Hindlimb muscle (tissue), 1 donor: ENCODE data around the gene JTB. TPM values are rescaled to one million over a fixed set of nuclear protein-coding genes. Genes with fewer than 3 reads are reported as not detected.

Experiments
- DNase-seq: peaks from one replicate; pipeline ENCODE4 v3.0.0-alpha.2; 2013
- polyA plus RNA-seq: library from polyadenylated mRNA; unstranded; fragments of 120-200 nt; gene quantifications from one replicate; pipeline ENCODE4 v1.2.1, GENCODE V29; 2013; ENCODE audit not compliant: insufficient read length

The JTB gene
- polyA plus RNA-seq, 1 donor, result 72.1 TPM

DNA sequence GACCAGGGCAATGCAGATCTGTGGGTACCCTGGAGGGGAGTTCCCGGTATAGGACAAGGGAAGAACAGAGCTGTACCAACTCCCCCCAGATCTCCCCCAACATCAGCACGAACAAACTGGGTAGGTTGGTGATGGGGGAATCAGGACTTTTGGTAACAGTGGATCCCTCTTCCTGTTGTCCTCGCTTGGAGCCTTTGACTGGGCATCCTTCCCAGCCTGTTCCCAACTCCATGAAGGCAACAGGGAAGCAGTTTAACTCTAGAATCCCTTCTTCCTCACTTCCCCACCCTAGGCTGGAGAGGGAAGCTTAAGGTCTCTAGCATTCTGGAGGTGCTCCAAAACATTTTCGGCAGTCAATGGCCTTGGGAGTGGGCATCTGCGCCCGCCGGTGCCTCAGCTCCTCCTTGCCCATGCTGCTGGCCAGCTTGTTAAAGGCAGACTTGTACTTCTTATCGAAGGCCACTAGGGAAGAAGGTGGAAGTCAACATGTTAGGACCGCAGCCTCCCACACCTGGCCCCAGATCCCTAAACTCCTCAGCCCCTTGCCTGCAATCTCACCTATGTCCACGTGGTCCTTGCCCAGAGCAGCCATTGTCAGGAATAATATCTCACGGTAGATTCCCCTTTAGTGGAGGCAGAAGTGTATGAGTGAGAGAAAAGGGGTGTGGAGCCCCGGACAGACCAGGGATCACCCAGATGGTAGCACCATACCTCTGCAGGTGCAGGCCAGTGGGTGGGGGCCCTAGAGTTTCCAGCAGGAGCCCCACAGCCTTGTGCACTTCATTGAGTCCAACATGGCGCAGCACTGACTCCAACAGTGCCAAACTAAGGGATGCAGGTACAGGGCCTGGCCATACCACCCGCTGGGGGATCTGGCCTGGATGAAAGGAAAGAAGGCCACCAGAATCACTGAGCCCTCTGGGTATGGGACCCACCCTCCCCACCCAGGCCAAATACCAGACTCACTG, 47.2 kb downstream of the JTB start:
- no peak for DNase-seq

DNA sequence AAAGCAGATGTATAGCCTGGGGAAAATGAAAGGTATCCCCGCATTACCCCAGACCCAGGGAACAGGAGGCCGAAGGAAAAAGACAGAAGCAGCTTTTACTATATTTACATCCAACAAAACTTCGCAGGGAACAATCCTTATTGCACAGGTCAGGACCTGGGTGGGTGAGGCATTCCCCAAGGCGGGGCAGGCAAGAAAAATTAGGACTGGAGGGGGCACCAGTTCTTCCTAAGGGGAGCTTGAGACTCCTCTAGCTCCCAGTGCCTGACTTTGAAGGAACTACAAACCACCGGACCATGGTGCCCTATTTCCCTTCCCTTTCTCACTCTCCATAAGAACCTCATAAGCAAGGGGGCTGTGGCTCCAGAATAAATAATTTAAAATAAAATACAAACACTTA, 48.0 kb downstream of the JTB start:
- DNase-seq, result no peak

DNA sequence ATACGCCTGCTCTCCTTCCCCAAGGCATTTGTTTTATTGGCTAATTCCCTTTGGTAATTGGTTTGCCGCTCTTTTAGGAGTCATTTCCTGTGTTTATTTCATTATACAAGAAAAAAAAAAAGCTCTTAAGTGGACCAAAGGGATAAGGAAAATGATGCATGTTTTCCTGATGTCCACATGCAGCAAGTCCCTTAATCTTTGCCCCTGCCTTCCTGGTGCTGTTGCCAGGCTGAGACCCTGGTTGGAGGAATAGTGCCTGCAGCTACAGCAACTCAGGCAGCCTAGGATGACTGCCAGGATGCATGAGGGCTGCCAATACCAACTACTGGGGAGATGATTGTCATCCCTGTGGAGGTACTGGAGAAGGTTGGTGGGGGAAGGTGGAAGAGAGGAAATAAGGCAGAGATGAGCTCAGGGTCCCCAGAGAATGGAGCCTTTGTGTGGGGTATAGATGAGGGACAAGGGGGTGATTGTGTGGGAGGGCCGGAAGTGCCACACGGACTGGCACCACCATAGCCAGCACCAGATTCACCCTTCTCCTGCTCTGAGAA, 48.6 kb downstream of the JTB start:
- DNase-seq, result no peak

DNA sequence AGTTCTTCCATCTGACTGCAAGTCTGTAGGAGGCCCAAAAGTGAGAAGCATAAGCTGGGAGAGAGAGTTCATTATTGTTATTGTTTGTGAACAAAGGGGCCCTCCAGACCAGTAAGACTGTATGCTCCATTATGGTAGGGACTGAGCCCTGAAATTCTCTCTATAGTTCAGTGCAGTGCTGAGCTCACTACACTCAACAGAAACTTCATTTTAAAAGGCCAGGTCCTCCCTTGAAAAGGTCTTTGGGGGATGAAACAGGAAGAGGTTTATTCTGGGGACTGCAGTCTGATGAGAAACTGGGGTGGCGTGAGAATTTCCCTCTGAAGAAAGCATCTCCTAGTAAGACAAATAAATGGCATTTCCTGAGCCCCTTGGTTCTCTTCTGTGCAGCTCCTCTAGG, 49.2 kb downstream of the JTB start:
- no peak for DNase-seq

DNA sequence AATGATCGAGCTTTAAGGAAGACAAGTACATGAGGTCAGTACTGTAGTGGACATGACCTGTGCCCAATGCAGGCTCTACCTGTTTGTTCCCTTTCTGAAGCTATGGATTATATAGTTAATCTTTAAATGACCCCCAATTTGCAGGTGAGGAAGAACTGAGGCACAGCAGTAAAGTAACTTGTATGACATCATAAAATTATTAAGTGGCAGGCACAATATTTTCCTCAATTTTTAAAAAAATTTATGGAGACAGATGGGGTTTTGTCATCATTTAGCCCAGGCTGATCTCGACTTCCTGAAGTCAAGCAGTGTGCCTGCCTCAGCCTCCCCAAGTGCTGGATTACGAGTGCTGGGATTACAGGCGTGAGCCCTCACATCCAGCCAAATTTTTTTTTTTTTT, 51.1 kb downstream of the JTB start:
- DNase-seq, result no peak

Other genes starting within 250 kb of the JTB start
- gene INTS3, start 249.6 kb downstream of the JTB start, polyA plus RNA-seq, result 45.5 TPM
- gene SLC27A3, start 202.3 kb downstream of the JTB start, polyA plus RNA-seq, result 23.7 TPM
- gene GATAD2B, start 54.7 kb downstream of the JTB start, polyA plus RNA-seq, result 19.6 TPM
- gene DENND4B, start 31.0 kb downstream of the JTB start, polyA plus RNA-seq, result 39.7 TPM
- 23.3 TPM for gene CRTC2, start 19.1 kb downstream of the JTB start, polyA plus RNA-seq
- 43.9 TPM for gene SLC39A1, start 14.1 kb downstream of the JTB start, polyA plus RNA-seq
- gene CREB3L4, start 9.8 kb downstream of the JTB start, polyA plus RNA-seq, result 16.1 TPM
- 74.0 TPM for gene RAB13, start 8.7 kb upstream of the JTB start, polyA plus RNA-seq
- gene RPS27, start 13.1 kb upstream of the JTB start, polyA plus RNA-seq, result 3,171 TPM
- gene NUP210L, start 177.4 kb upstream of the JTB start, polyA plus RNA-seq, result not detected
- 319 TPM for gene TPM3, start 214.4 kb upstream of the JTB start, polyA plus RNA-seq
- not detected for gene CFAP141, start 228.7 kb upstream of the JTB start, polyA plus RNA-seq
- gene UBAP2L, start 243.3 kb upstream of the JTB start, polyA plus RNA-seq, result 108 TPM